Smooth muscle cell (in vitro differentiated cells): ENCODE measurements around the gene GLRX3. TPM values are rescaled to one million over a fixed set of nuclear protein-coding genes. Genes with fewer than 3 reads are reported as not detected.

Experiments
- DNase-seq: peaks from one replicate; lab custom pipeline; 2025; ENCODE audit not compliant: unreplicated experiment; lab: John Stamatoyannopoulos, UW
- H2AFZ ChIP-seq: fragments of 200-600 bp; sonication (generic); 2 replicates; pipeline ENCODE4 v1.6.0; 2016; ENCODE audit warnings: antibody characterized with exemption, low read depth, mild to moderate bottlenecking
- H3F3A ChIP-seq: fragments of 200-600 bp; sonication (generic); 2 replicates; pipeline ENCODE4 v1.6.0; 2017; ENCODE audit warnings: antibody characterized with exemption, low read depth
- H3K27ac ChIP-seq: fragments of 200-600 bp; sonication (generic); 2 replicates; pipeline ENCODE4 v1.5.1; 2016; ENCODE audit warnings: low read depth, mild to moderate bottlenecking
- H3K27me3 ChIP-seq: fragments of 200-600 bp; sonication (generic); 2 replicates; pipeline ENCODE4 v1.6.1; 2016; ENCODE audit warnings: low read depth, mild to moderate bottlenecking
- H3K36me3 ChIP-seq: fragments of 200-600 bp; sonication (generic); 2 replicates; pipeline ENCODE4 v1.5.1; 2016; ENCODE audit warnings: low read depth
- H3K4me1 ChIP-seq: fragments of 200-600 bp; sonication (generic); 2 replicates; pipeline ENCODE4 v1.5.1; 2016; ENCODE audit warnings: low read depth
- H3K4me2 ChIP-seq: fragments of 200-600 bp; sonication (generic); 2 replicates; pipeline ENCODE4 v1.6.0; 2016; ENCODE audit warnings: mild to moderate bottlenecking
- H3K4me3 ChIP-seq: fragments of 200-600 bp; sonication (generic); 2 replicates; pipeline ENCODE4 v1.5.1; 2016; ENCODE audit warnings: mild to moderate bottlenecking
- H3K79me2 ChIP-seq: fragments of 200-600 bp; sonication (generic); 2 replicates; pipeline ENCODE4 v1.6.0; 2016; ENCODE audit warnings: low read depth, mild to moderate bottlenecking
- H3K9ac ChIP-seq: fragments of 200-600 bp; sonication (generic); 2 replicates; pipeline ENCODE4 v1.6.0; 2016; ENCODE audit warnings: low read depth
- H3K9me3 ChIP-seq: fragments of 200-600 bp; sonication (generic); replicated peaks from 2 replicates; pipeline ENCODE4 v1.5.1; 2016; ENCODE audit warnings: low read depth
- H4K20me1 ChIP-seq: fragments of 200-600 bp; sonication (generic); 2 replicates; pipeline ENCODE4 v1.6.0; 2016; ENCODE audit warnings: low read depth
- CTCF ChIP-seq: fragments of 200-600 bp; sonication (generic); IDR thresholded peaks from 2 replicates; pipeline ENCODE4 v1.5.1; 2017; ENCODE audit warnings: borderline replicate concordance, mild to moderate bottlenecking, antibody characterized with exemption; ENCODE audit not compliant: insufficient read depth, poor library complexity, severe bottlenecking
- WGBS: methylation state at CpG from one replicate; pipeline ENCODE4 v1.1.7; 2016; ENCODE audit warnings: low lambda C conversion rate; 5-methylcytosine and 5-hydroxymethylcytosine counted together
- polyA plus RNA-seq: library from polyadenylated mRNA; unstranded; fragments of >200 nt; fragmentation: Nextera tagmentation; extraction: Ambion mirVana; gene quantifications from 2 replicates; pipeline ENCODE4 v1.2.1, GENCODE V29; 2016
- total RNA-seq: library from RNA; depleted of rRNA; stranded (reverse); fragments of >200 nt; gene quantifications from 2 replicates; pipeline ENCODE4 v1.2.3, GENCODE V29; 2014

GLRX3 gene
- total and polyA plus RNA-seq, 2 experiments from 2014 or later, result 125 to 132 TPM

- peak; percentile 47 for TF ChIP-seq CTCF
- Histone ChIP-seq H3K79me2 (peaks cover 4% of the 10 kb centered on the region), H2AFZ (no peak overlapping the region), H3F3A (no peaks in the 10 kb centered on the region), H3K27ac (no peak overlapping the region), H3K9ac (no peak overlapping the region), H3K36me3 (peaks cover 14% of the 10 kb centered on the region), H3K27me3 (no peaks in the 10 kb centered on the region), H3K4me2 (no peak overlapping the region), H3K4me3 (no peak overlapping the region), H3K9me3 (no peaks in the 10 kb centered on the region), H4K20me1 (peaks cover 61% of the 10 kb centered on the region), H3K4me1 (no peaks in the 10 kb centered on the region)
- DNase-seq, result no peak
- WGBS, result 42% methylated on average over 4 of the region's 4 CpGs
Observed at GRCh38 chr10:130179640-130180039, 43.4 kb downstream of the GLRX3 start.

- no peaks in the 10 kb centered on the region for H3K9me3 ChIP-seq
- no peak overlapping the region for H3K27ac ChIP-seq
- H2AFZ ChIP-seq, result no peak overlapping the region
- no peak overlapping the region for H3K4me3 ChIP-seq
- peaks cover 14% of the 10 kb centered on the region for H3K36me3 ChIP-seq
- DNase-seq, result no peak
- H3K4me1 ChIP-seq, result no peaks in the 10 kb centered on the region
- H3K9ac ChIP-seq, result no peak overlapping the region
- 100% methylated on average over 1 of the region's 1 CpG for WGBS
- no peak for TF ChIP-seq CTCF
- H3F3A ChIP-seq, result no peaks in the 10 kb centered on the region
- H3K27me3 ChIP-seq, result no peaks in the 10 kb centered on the region
- H3K4me2 ChIP-seq, result no peak overlapping the region
- H4K20me1 ChIP-seq, result peaks cover 54% of the 10 kb centered on the region
- H3K79me2 ChIP-seq, result peaks cover 4% of the 10 kb centered on the region
Observed at GRCh38 chr10:130180416-130180815, 44.2 kb downstream of the GLRX3 start.

- Histone ChIP-seq H3K4me3 (no peak overlapping the region), H3K9ac (no peak overlapping the region), H3K27me3 (no peaks in the 10 kb centered on the region), H2AFZ (no peak overlapping the region), H4K20me1 (peaks cover 51% of the 10 kb centered on the region), H3K79me2 (peaks cover 4% of the 10 kb centered on the region), H3K9me3 (no peaks in the 10 kb centered on the region), H3F3A (no peaks in the 10 kb centered on the region), H3K4me1 (no peaks in the 10 kb centered on the region), H3K27ac (no peak overlapping the region), H3K4me2 (no peak overlapping the region), H3K36me3 (peaks cover 14% of the 10 kb centered on the region)
- TF ChIP-seq CTCF, result no peak
- DNase-seq, result no peak
- WGBS, result 92% methylated on average over 5 of the region's 5 CpGs
Observed at GRCh38 chr10:130181858-130182257, 45.7 kb downstream of the GLRX3 start.

- H3K79me2 ChIP-seq, result no peaks in the 10 kb centered on the region
- H3F3A ChIP-seq, result no peaks in the 10 kb centered on the region
- no peak overlapping the region for H3K27ac ChIP-seq
- no peak overlapping the region for H3K4me3 ChIP-seq
- no peaks in the 10 kb centered on the region for H3K9me3 ChIP-seq
- no peaks in the 10 kb centered on the region for H3K27me3 ChIP-seq
- no peak overlapping the region for H3K9ac ChIP-seq
- no peaks in the 10 kb centered on the region for H3K4me1 ChIP-seq
- peaks cover 20% of the 10 kb centered on the region for H4K20me1 ChIP-seq
- peaks cover 14% of the 10 kb centered on the region for H3K36me3 ChIP-seq
- 94% methylated on average over 11 of the region's 11 CpGs for WGBS
- DNase-seq, result no peak
- H3K4me2 ChIP-seq, result no peak overlapping the region
- no peak overlapping the region for H2AFZ ChIP-seq
- TF ChIP-seq CTCF, result no peak
Observed at GRCh38 chr10:130185591-130185990, 49.4 kb downstream of the GLRX3 start.
